ENCODE measurements around the gene NKD1. TPM values are rescaled to one million over a fixed set of nuclear protein-coding genes. Genes with fewer than 3 reads are reported as not detected.
A peak's percentile ranks its signal among the peaks of the same experiment; 100 is the strongest.

Gene NKD1
- total RNA-seq, 8 experiments from 2014 or later, result 0.13 to 20.0 (median 1.2) TPM

GRCh38 chr16:50685462-50686063 lies 137.4 kb downstream of the NKD1 start:
- no peak for ATAC-seq (replicated peaks in 6 of 8)
- no peak overlapping the region for H3K27ac ChIP-seq
- in situ Hi-C loops (cut with MboI; ENCODE audit: low pct_unique_long_range_greater_than_20kb in 2 of 9, low sequenced_read_pairs in 9 of 9, unreplicated experiment in 9 of 9), result no loop called here
- no peaks in the 10 kb centered on the region for H3K4me1 ChIP-seq (replicated peaks in 1 of 2)
- no peak overlapping the region for H3K4me3 ChIP-seq
- WGBS, 10 experiments, result 47 to 100% (median 91%) methylated on average over 1 to 7 of the region's 8 CpGs; no CpG with 5 or more reads in 2 of the 10 experiments

DNA sequence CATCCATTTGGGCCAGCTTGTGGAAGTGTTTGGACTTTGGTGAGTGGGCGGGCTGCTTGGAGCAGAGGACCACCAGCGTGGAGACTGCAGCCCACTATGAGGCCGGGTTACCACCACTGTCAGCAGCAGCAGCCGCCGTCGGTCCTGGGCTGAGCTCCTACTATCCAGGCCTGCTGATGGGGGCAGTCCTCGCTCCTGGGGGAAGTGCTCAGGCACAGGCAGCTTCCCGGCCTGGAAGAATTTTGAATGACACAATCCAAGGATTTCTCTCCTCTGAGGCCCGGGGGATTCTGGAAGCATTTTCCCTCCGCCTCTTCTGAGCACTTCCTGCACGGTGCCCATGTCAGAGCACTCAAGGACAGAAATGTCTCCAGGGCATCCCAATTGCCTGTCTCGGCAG lies 139.9 kb downstream of the NKD1 start:
- 0 to 100% (median 60%) methylated on average over 1 to 8 of the region's 12 CpGs; no CpG with 5 or more reads in 5 of the 10 experiments for WGBS, 10 experiments
- in situ Hi-C loops (cut with MboI; ENCODE audit: low pct_unique_long_range_greater_than_20kb in 2 of 9, low sequenced_read_pairs in 9 of 9, unreplicated experiment in 9 of 9), result no loop called here
- ATAC-seq (replicated peaks in 6 of 8), result no peak
- H3K4me1 ChIP-seq (replicated peaks in 1 of 2), result no peaks in the 10 kb centered on the region
- H3K27ac ChIP-seq, result no peak overlapping the region
- no peak overlapping the region for H3K4me3 ChIP-seq

- no peak overlapping the region for H3K27ac ChIP-seq
- H3K4me1 ChIP-seq (replicated peaks in 1 of 2), result no peaks in the 10 kb centered on the region
- H3K4me3 ChIP-seq, result no peak overlapping the region
- ATAC-seq (replicated peaks in 6 of 8), result no peak
- in situ Hi-C loops (cut with MboI; ENCODE audit: low pct_unique_long_range_greater_than_20kb in 2 of 9, low sequenced_read_pairs in 9 of 9, unreplicated experiment in 9 of 9), result no loop called here
- WGBS, 10 experiments, result 0 to 97% (median 83%) methylated on average over 1 to 3 of the region's 3 CpGs; no CpG with 5 or more reads in 2 of the 10 experiments
These were observed 140.7 kb downstream of the NKD1 start for GRCh38 chr16:50688867-50689266.

GRCh38 chr16:50690177-50690576 lies 142.0 kb downstream of the NKD1 start:
- Histone ChIP-seq H3K4me3 (no peak overlapping the region), H3K4me1 (replicated peaks in 1 of 2) (no peaks in the 10 kb centered on the region), H3K27ac (no peak overlapping the region)
- in situ Hi-C loops (cut with MboI; ENCODE audit: low pct_unique_long_range_greater_than_20kb in 2 of 9, low sequenced_read_pairs in 9 of 9, unreplicated experiment in 9 of 9), result no loop called here
- ATAC-seq (replicated peaks in 6 of 8), result no peak
- 63 to 100% (median 81%) methylated on average over 1 to 2 of the region's 2 CpGs; no CpG with 5 or more reads in 4 of the 10 experiments for WGBS, 10 experiments

DNA sequence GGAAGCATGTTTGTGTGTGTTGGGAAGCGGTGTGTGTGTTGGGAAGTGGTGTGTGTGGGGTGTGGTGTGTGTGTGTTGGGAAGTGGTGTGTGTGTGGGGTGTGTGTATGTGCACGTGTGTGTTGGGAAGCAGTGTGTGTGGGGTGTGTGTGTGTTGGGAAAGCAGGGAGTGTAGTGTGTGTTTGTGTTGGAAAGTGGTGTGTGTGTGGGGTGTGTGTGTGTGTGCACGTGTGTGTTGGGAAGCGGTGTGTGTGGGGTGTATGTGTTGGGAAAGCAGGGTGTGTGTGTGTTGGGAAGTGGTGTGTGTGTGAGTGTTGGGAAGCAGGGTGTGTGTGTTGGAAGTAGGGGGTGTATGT lies 144.4 kb downstream of the NKD1 start:
- no peak overlapping the region for H3K4me3 ChIP-seq
- in situ Hi-C loops (cut with MboI; ENCODE audit: low pct_unique_long_range_greater_than_20kb in 2 of 9, low sequenced_read_pairs in 9 of 9, unreplicated experiment in 9 of 9), result no loop called here
- no peak for ATAC-seq (replicated peaks in 6 of 8)
- no peak overlapping the region for H3K27ac ChIP-seq
- H3K4me1 ChIP-seq (replicated peaks in 1 of 2), result no peaks in the 10 kb centered on the region
- WGBS, 10 experiments, result 0 to 100% (median 73%) methylated on average over 1 to 3 of the region's 4 CpGs; no CpG with 5 or more reads in 2 of the 10 experiments

GRCh38 chr16:50692999-50693781 lies 145.0 kb downstream of the NKD1 start, which contains the start of gene NOD2:
Gene NOD2 (plus strand): TSS chr16:50693606. CDS start chr16:50699496, 5,890 bp downstream.
- ATAC-seq (replicated peaks in 6 of 8), result peak; percentile 9 to 81 (median 62)
- Histone ChIP-seq H3K4me3 (peak within 1 kb of the TSS in 3 of 5 donors; percentile 9 to 18 (median 16)), H3K4me1 (replicated peaks in 1 of 2) (peaks cover 0 to 3% of the 10 kb centered on the region in 2 donors), H3K27ac (no peak within 1 kb of the TSS)
- WGBS, 10 experiments, result 40 to 100% (median 64%) methylated on average over 1 to 7 of the region's 56 CpGs; no CpG with 5 or more reads in 5 of the 10 experiments
- in situ Hi-C loops (cut with MboI; ENCODE audit: low pct_unique_long_range_greater_than_20kb in 2 of 9, low sequenced_read_pairs in 9 of 9, unreplicated experiment in 9 of 9), result no loop called here

DNA sequence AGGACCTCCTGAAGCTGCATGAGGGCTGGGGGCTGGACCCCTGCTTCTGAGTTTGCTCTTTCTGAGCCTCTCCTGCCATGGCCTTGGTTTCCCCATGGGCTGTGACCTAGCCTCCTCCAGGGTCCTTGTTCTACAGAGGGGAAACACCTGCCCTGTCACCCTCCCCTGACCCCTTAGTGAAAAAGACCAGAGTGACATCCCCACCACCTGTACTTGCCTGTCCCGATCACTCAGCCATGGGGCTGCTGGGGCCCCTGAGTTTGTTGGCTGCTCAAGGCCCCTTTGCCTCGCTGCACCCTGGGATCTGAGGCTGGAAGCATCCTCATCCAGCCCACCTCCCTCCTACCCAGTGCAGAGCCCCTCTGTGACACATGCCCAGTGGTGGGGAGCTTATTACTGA lies 146.0 kb downstream of the NKD1 start:
- peaks cover 0 to 3% of the 10 kb centered on the region in 2 donors for H3K4me1 ChIP-seq (replicated peaks in 1 of 2)
- H3K4me3 ChIP-seq, result no peak overlapping the region
- H3K27ac ChIP-seq, result no peak overlapping the region
- in situ Hi-C loops (cut with MboI; ENCODE audit: low pct_unique_long_range_greater_than_20kb in 2 of 9, low sequenced_read_pairs in 9 of 9, unreplicated experiment in 9 of 9), result no loop called here
- WGBS, 10 experiments, result 100% methylated on average over 1 of the region's 2 CpGs; no CpG with 5 or more reads in 9 of the 10 experiments
- ATAC-seq (replicated peaks in 6 of 8), result no peak

DNA sequence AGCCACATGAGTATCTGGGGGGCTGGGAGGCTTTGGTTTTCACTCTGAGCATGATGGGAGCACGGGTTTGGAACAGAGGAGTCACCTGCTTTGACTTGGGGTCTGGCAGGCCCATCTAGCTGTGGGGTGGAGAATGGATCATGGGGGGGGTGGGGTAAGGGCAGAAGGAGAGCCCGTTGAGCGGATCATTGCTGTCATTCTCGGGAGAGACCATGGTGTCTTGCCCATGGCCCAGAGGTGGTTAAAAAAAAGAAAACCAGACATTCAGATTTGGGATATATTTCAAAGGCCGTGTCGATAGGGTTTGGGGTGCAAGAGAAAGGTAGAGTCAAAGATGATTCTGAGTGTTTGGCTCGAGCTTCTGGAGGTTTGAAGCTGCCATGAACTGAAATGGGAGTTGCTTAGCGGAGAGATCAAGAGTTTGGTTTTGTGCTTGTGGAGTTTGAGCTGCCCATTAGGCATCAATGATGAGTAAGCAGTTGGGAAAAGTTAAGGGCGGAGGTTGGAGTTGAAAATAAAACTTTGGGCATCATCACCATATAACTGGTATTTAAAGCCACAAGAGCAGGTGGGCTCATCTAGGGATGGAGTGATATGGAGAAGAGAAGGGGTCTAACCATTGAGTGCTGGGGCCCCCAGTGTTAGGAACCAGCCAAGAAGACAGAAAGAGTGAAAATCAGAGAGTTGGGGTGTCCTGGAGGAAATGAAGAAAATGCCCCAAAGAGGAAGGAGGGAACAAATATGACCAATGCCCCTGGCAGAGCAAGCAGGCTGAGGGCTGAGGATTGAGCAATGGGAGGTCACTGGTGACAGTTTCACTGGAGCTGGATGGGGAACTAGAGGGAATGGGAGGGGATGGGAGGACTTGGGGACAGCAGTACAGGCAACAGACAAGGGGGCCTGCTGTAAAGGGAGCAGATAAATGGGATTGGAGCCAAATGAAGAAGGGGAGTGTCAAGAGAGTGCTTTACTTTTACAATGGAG lies 147.1 kb downstream of the NKD1 start:
- in situ Hi-C loops (cut with MboI; ENCODE audit: low pct_unique_long_range_greater_than_20kb in 2 of 9, low sequenced_read_pairs in 9 of 9, unreplicated experiment in 9 of 9), result no loop called here
- ATAC-seq (replicated peaks in 6 of 8), result no peak
- no peak overlapping the region for H3K27ac ChIP-seq
- H3K4me3 ChIP-seq, result no peak overlapping the region
- peaks cover 0 to 3% of the 10 kb centered on the region in 2 donors for H3K4me1 ChIP-seq (replicated peaks in 1 of 2)
- WGBS, 10 experiments, result 20 to 100% (median 88%) methylated on average over 1 to 8 of the region's 9 CpGs; no CpG with 5 or more reads in 2 of the 10 experiments

DNA sequence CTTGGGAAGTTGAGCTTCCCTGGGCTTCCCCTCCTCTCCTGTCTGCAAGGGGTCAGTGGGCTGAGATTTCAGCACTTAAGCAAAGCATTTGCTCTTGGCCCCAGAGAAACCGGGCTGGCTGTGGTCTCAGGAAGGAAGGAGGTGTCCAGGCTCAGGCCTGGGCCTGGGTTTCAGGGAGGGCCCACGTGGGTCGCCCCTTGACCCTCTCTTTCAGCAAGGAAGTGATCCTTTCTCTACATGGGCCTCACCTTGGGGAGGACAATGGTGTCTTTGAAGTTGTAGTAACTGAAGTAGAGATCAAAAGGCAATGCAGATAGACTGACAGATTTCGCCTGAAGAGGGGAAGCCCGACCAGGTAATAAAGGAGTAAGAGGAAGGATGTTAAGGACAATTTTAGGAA lies 147.9 kb downstream of the NKD1 start:
- in situ Hi-C loops (cut with MboI; ENCODE audit: low pct_unique_long_range_greater_than_20kb in 2 of 9, low sequenced_read_pairs in 9 of 9, unreplicated experiment in 9 of 9), result no loop called here
- no peak for ATAC-seq (replicated peaks in 6 of 8)
- WGBS, 10 experiments, result 37 to 100% (median 75%) methylated on average over 1 to 4 of the region's 5 CpGs; no CpG with 5 or more reads in 3 of the 10 experiments

GRCh38 chr16:50696575-50697420 lies 148.6 kb downstream of the NKD1 start:
- in situ Hi-C loops (cut with MboI; ENCODE audit: low pct_unique_long_range_greater_than_20kb in 2 of 9, low sequenced_read_pairs in 9 of 9, unreplicated experiment in 9 of 9), result no loop called here
- whole genome bisulfite sequencing, 10 experiments, result 17 to 90% (median 82%) methylated on average over 2 to 7 of the region's 15 CpGs; no CpG with 5 or more reads in 5 of the 10 experiments
- Histone ChIP-seq H3K27ac (no peak overlapping the region), H3K4me1 (replicated peaks in 1 of 2) (peaks cover 0 to 3% of the 10 kb centered on the region in 2 donors), H3K4me3 (no peak overlapping the region)
- ATAC-seq (replicated peaks in 6 of 8), result peak in 7 of 8 experiments; percentile 32 to 94 (median 45)

More for the DNA sequence above, 147.9 kb downstream of the NKD1 start:
- Histone ChIP-seq H3K4me3 (no peak overlapping the region), H3K4me1 (replicated peaks in 1 of 2) (peaks cover 0 to 3% of the 10 kb centered on the region in 2 donors), H3K27ac (no peak overlapping the region)

GRCh38 chr16:50697421-50697715 lies 149.2 kb downstream of the NKD1 start:
- 90 to 92% methylated on average over 2 of the region's 5 CpGs; no CpG with 5 or more reads in 8 of the 10 experiments for WGBS, 10 experiments
- in situ Hi-C loops (cut with MboI; ENCODE audit: low pct_unique_long_range_greater_than_20kb in 2 of 9, low sequenced_read_pairs in 9 of 9, unreplicated experiment in 9 of 9), result no loop called here
- no peak for ATAC-seq (replicated peaks in 6 of 8)
- H3K27ac ChIP-seq, result no peak overlapping the region
- peaks cover 0 to 3% of the 10 kb centered on the region in 2 donors for H3K4me1 ChIP-seq (replicated peaks in 1 of 2)
- H3K4me3 ChIP-seq, result no peak overlapping the region

All from motor neuron (in vitro differentiated cells).